K562 (cell line): ENCODE measurements around the gene OR2C1. TPM values are rescaled to one million over a fixed set of nuclear protein-coding genes. Genes with fewer than 3 reads are reported as not detected.
A peak's percentile ranks its signal among the peaks of the same experiment; 100 is the strongest.

Experiments
- ATAC-seq: fragments of 200-7000 bp; cut with Tn5 transposase; 3 replicates; pipeline ENCODE4 v1.9.1; 2020; ENCODE audit warnings: moderate library complexity
- BruUV-seq: library from RNA; stranded (reverse); fragments of 400-500 nt; replicated peaks from 2 replicates; lab custom pipeline; 2021; lab: Mats Ljungman, UMichigan
- CTCF ChIA-PET: fragments of 300-600 bp; formaldehyde crosslinking; extraction: SDS; loops from one replicate; lab custom pipeline; 2021; ENCODE audit warnings: low intra/inter-chr PET ratio; lab: Yijun Ruan, JAX
- POLR2A ChIA-PET: fragments of 300-600, 350-650 bp; sonication (Branson Sonifier 250); formaldehyde crosslinking; extraction: SDS; loops from one replicate; lab custom pipeline; 2021; ENCODE audit warnings: antibody characterized with exemption, inconsistent platforms; lab: Yijun Ruan, JAX
- DNase-seq, 4 experiments: peaks; one replicate each; pipeline versions ENCODE4 v3.0.0 to v3.0.0-alpha.2; 2011 to 2018; ENCODE audit warnings: low spot score in 3 of 4, mixed read lengths in 3 of 4; ENCODE audit errors: extremely low read depth in 1 of 4
- FAIRE-seq: peaks from 2 replicates; lab custom pipeline; 2011; peaks lifted over from hg19 to GRCh38; lab: Jason Lieb, UNC
- H2AFZ ChIP-seq: 2 replicates; pipeline ENCODE4 v1.6.0; 2011; ENCODE audit warnings: low read depth, low read length, control low read depth, inconsistent platforms
- H3K27ac ChIP-seq: fragments of 200-600 bp; 3 replicates; pipeline ENCODE4 v1.8.0; 2011; ENCODE audit warnings: low read depth, mild to moderate bottlenecking, control low read depth, inconsistent platforms, low read length, moderate library complexity, mixed read lengths; ENCODE audit errors: extremely low read depth
- H3K27me3 ChIP-seq, 2 experiments: fragments of 300-600 bp in 1 of 2; 2 replicates in 1 of 2; 3 replicates in 1 of 2; pipeline versions ENCODE4 v1.6.0 to v1.8.0; 2011; ENCODE audit warnings: inconsistent platforms in 2 of 2, low read length in 2 of 2, mild to moderate bottlenecking in 1 of 2, mixed read lengths in 1 of 2, moderate library complexity in 1 of 2; ENCODE audit not compliant: control insufficient read depth in 2 of 2, insufficient read depth in 2 of 2
- H3K36me3 ChIP-seq: fragments of 300-600 bp; 3 replicates; pipeline ENCODE4 v1.8.0; 2011; ENCODE audit warnings: mild to moderate bottlenecking, low read length, inconsistent platforms; ENCODE audit not compliant: control insufficient read depth, insufficient read depth
- H3K4me1 ChIP-seq, 2 experiments: fragments of 200-600 bp in 1 of 2; replicated peaks in 1 of 2; 2 replicates in 1 of 2; 3 replicates in 1 of 2; pipeline versions ENCODE4 v1.5.1 to v1.8.0; 2011; ENCODE audit warnings: inconsistent platforms in 2 of 2, low read length in 2 of 2, mild to moderate bottlenecking in 1 of 2, mixed read lengths in 1 of 2, moderate library complexity in 1 of 2; ENCODE audit not compliant: control insufficient read depth in 2 of 2, insufficient read depth in 2 of 2
- H3K4me2 ChIP-seq: 2 replicates; pipeline ENCODE4 v1.6.1; 2011; ENCODE audit warnings: low read length, control low read depth, inconsistent platforms, mixed read lengths; ENCODE audit not compliant: insufficient read depth
- H3K4me3 ChIP-seq: fragments of 200-600 bp; sonication (generic), shearing (Covaris generic); 2 replicates; pipeline ENCODE4 v1.5.1; 2016; ENCODE audit warnings: control low read depth, inconsistent platforms
- H3K79me2 ChIP-seq: fragments of 200-600 bp; 3 replicates; pipeline ENCODE4 v1.8.0; 2011; ENCODE audit warnings: low read length, inconsistent platforms; ENCODE audit not compliant: control insufficient read depth, insufficient read depth
- H3K9ac ChIP-seq, 2 experiments: 2 replicates each; pipeline versions ENCODE4 v1.6.0 to v1.6.1; 2011; ENCODE audit warnings: low read depth in 2 of 2, low read length in 2 of 2, control low read depth in 1 of 2, inconsistent platforms in 1 of 2, mild to moderate bottlenecking in 1 of 2, mixed read lengths in 1 of 2; ENCODE audit not compliant: insufficient read depth in 1 of 2
- H3K9me1 ChIP-seq: one replicate; pipeline ENCODE4 v1.6.0; 2011; ENCODE audit warnings: inconsistent platforms, mild to moderate bottlenecking, low read length, moderate library complexity; ENCODE audit not compliant: control insufficient read depth, insufficient read depth
- H3K9me3 ChIP-seq: replicated peaks from 2 replicates; pipeline ENCODE4 v1.5.1; 2011; ENCODE audit warnings: low read depth, low read length, inconsistent platforms; ENCODE audit not compliant: control insufficient read depth, insufficient read depth
- H4K20me1 ChIP-seq: replicated peaks from 2 replicates; pipeline ENCODE4 v1.6.1; 2011; ENCODE audit warnings: low read length, inconsistent platforms, mixed read lengths; ENCODE audit not compliant: control insufficient read depth, insufficient read depth
- E2F5 ChIP-seq: sonication (generic); formaldehyde crosslinking; IDR thresholded peaks from 2 replicates; pipeline ENCODE4 v1.8.0; 2022; ENCODE audit warnings: mild to moderate bottlenecking, missing genetic modification reagents
- E2F8 ChIP-seq: fragments of 450-650 bp; IDR thresholded peaks from 2 replicates; pipeline ENCODE4 v1.7.1; 2018; ENCODE audit warnings: mild to moderate bottlenecking, low read depth; ENCODE audit not compliant: partially characterized antibody
- EGR1 ChIP-seq: fragments of 450-650 bp; conservative IDR thresholded peaks from 2 replicates; pipeline ENCODE4 v1.6.1; 2017; ENCODE audit warnings: mild to moderate bottlenecking
- EZH2 ChIP-seq: IDR thresholded peaks from 2 replicates; pipeline ENCODE4 v1.6.1; 2012; ENCODE audit warnings: low read depth, mild to moderate bottlenecking, inconsistent platforms, low read length, borderline replicate concordance
- FIP1L1 ChIP-seq: fragments of 200-400 bp; formaldehyde crosslinking; IDR thresholded peaks from 2 replicates; pipeline ENCODE4 v1.6.1; 2018; ENCODE audit warnings: mild to moderate bottlenecking, low read depth, low read length; ENCODE audit not compliant: poor library complexity, severe bottlenecking
- KLF1 ChIP-seq: fragments of 450-650 bp; IDR thresholded peaks from 2 replicates; pipeline ENCODE4 v1.6.1; 2016; ENCODE audit warnings: missing genetic modification characterization, missing compliant biosample characterization
- NFE2 ChIP-seq: IDR thresholded peaks from 2 replicates; pipeline ENCODE4 v1.6.1; 2014; ENCODE audit warnings: antibody characterized with exemption, low read depth
- PHB ChIP-seq: fragments of 250-450 bp; sonication (Bioruptor Pico); IDR thresholded peaks from 2 replicates; pipeline ENCODE4 v1.5.0; 2021
- PTRF ChIP-seq: fragments of 450-650 bp; IDR thresholded peaks from 2 replicates; pipeline ENCODE4 v1.6.1; 2016; ENCODE audit warnings: mild to moderate bottlenecking, missing genetic modification characterization, missing compliant biosample characterization
- RCOR1 ChIP-seq, 2 experiments: IDR thresholded peaks; 2 replicates each; pipeline ENCODE4 v1.6.1; 2012; ENCODE audit warnings: low read depth in 2 of 2, low read length in 2 of 2, borderline replicate concordance in 1 of 2, improper control_type of control experiment in 1 of 2
- SMARCA5 ChIP-seq: fragments of 450-650 bp; IDR thresholded peaks from 2 replicates; pipeline ENCODE4 v1.6.1; 2016
- TCF3 ChIP-seq: sonication (generic); formaldehyde crosslinking; IDR thresholded peaks from 2 replicates; pipeline ENCODE4 v1.4.0; 2020; ENCODE audit warnings: mild to moderate bottlenecking, missing genetic modification reagents
- WHSC1 ChIP-seq: IDR thresholded peaks from one replicate; pipeline ENCODE4 v1.6.1; 2012; ENCODE audit warnings: low read length, control low read depth, inconsistent platforms
- ZBTB49 ChIP-seq: sonication (generic); formaldehyde crosslinking; IDR thresholded peaks from 2 replicates; pipeline ENCODE4 v1.8.0; 2022; ENCODE audit warnings: missing genetic modification reagents, mild to moderate bottlenecking, borderline replicate concordance
- ZC3H8 ChIP-seq: fragments of 450-650 bp; IDR thresholded peaks from 2 replicates; pipeline ENCODE4 v1.6.1; 2017
- ZEB2 ChIP-seq: fragments of 450-650 bp; IDR thresholded peaks from 2 replicates; pipeline ENCODE4 v1.6.1; 2016
- ZNF197 ChIP-seq: fragments of 200-800 bp; sonication (Bioruptor generic); IDR thresholded peaks from 2 replicates; pipeline ENCODE4 v1.6.1; 2016; ENCODE audit warnings: low read depth, missing genetic modification characterization, missing compliant biosample characterization
- ZNF217 ChIP-seq: sonication (generic); formaldehyde crosslinking; IDR thresholded peaks from 2 replicates; pipeline ENCODE4 v1.8.0; 2022; ENCODE audit warnings: mild to moderate bottlenecking, missing genetic modification reagents
- ZNF41 ChIP-seq: fragments of 250-450 bp; sonication (Bioruptor Pico); conservative IDR thresholded peaks from 2 replicates; pipeline ENCODE4 v1.4.0; 2020; ENCODE audit warnings: mild to moderate bottlenecking
- ZNF76 ChIP-seq: fragments of 250-450 bp; sonication (Bioruptor Pico); IDR thresholded peaks from 2 replicates; pipeline ENCODE4 v1.4.0; 2020; ENCODE audit warnings: mild to moderate bottlenecking, moderate library complexity, borderline replicate concordance
- WGBS: fragments of 100-300 bp; shearing (Covaris generic); methylation state at CpG from one replicate; pipeline ENCODE4 v1.1.6; 2016; ENCODE audit warnings: low coverage, mixed read lengths; ENCODE audit not compliant: insufficient coverage; ENCODE audit errors: missing lambda C conversion rate; 5-methylcytosine and 5-hydroxymethylcytosine counted together
- in situ Hi-C: fragments of 300-500 bp; cut with MboI; formaldehyde crosslinking; loops from 4 replicates; pipeline ENCODE4 v1.15.0; 2018; ENCODE audit warnings: inconsistent platforms, mixed read lengths
- intact Hi-C: fragments of 100-400 bp; cut with micrococcal nuclease; formaldehyde crosslinking; loops from 2 replicates; pipeline ENCODE4 v1.14.2; 2022
- polyA plus RNA-seq, 8 experiments: library from polyadenylated mRNA; depleted of rRNA in 4 of 8; stranded (reverse) in 5 of 8; unstranded in 3 of 8; fragments of >200 nt; fragmentation: Nextera tagmentation in 2 of 8; fragmentation: Illumina TruSeq in 1 of 8; extraction: Ambion mirVana in 2 of 8; extraction: Trizol in 1 of 8; gene quantifications; 2 replicates each; pipeline versions ENCODE4 v1.2.1 to v1.2.3, GENCODE V29; 2011 to 2014; ENCODE audit warnings: inconsistent platforms in 1 of 8, missing spikeins in 1 of 8
- total RNA-seq, 7 experiments: library from RNA; depleted of rRNA in 6 of 7; stranded (reverse); fragments of >200 nt in 6 of 7; fragmentation: Illumina TruSeq in 2 of 7; extraction: Trizol in 2 of 7; gene quantifications; 2 replicates each; pipeline versions ENCODE4 v1.2.1 to v1.2.3, GENCODE V29; 2011 to 2021; ENCODE audit warnings: low replicate concordance in 1 of 7

The OR2C1 gene
- total and polyA plus RNA-seq, 9 of the 15 experiments (the other 6 are each of a cell fraction or from before 2014, with no cell fraction given), result not detected

GRCh38 chr16:3388325-3388724 is 32.6 kb downstream of the OR2C1 start:
- Histone ChIP-seq H3K4me3 (no peak overlapping the region), H3K36me3 (peaks cover 69% of the 10 kb centered on the region), H3K27ac (peak overlapping the region; percentile 73), H3K4me1 (peaks cover 22 to 27% of the 10 kb centered on the region in 2 experiments), H3K9ac (peak overlapping the region in 1 of 2 experiments; percentile 25; a peak in 1 of 4 replicates), H3K4me2 (peak overlapping the region; percentile 62), H4K20me1 (no peaks in the 10 kb centered on the region), H3K79me2 (peaks cover 32% of the 10 kb centered on the region), H3K9me1 (no peaks in the 10 kb centered on the region), H3K27me3 (no peaks in the 10 kb centered on the region), H3K9me3 (peaks cover 29% of the 10 kb centered on the region), H2AFZ (no peak overlapping the region; the same call in 1 of the 2 replicates)
- peak; percentile 87 for ATAC-seq
- DNase-seq, result peak; percentile 38 to 84 (median 56)
- ChIA-PET CTCF (no interaction called here), POLR2A (interaction anchor here (0.6 to 1.4 kb wide), 3 partner anchors 9 to 106 kb away, joined by 3 read pairs; no protein-coding TSS in a partner anchor)
- peak; percentile 90 for FAIRE-seq
- in situ Hi-C loops, result no loop called here
- 0% methylated on average over 5 of the region's 6 CpGs for WGBS
- BruUV-seq, result no TSS peak
- intact Hi-C loops, result no loop called here
- no peak for TF ChIP-seq WHSC1
- TF ChIP-seq TCF3 (CRISPR knock-in tag), result peak; percentile 89
- no peak for TF ChIP-seq KLF1 (tag)
- no peak for TF ChIP-seq EGR1
- no peak for TF ChIP-seq ZNF41
- no peak for TF ChIP-seq PHB (CRISPR knock-in tag)
- TF ChIP-seq NFE2, result 0 out of 2 replicates have a peak, but pooled peaks have one; percentile 36
- no peak for TF ChIP-seq EZH2
- TF ChIP-seq E2F5 (CRISPR knock-in tag), result no peak
- TF ChIP-seq ZNF197 (CRISPR knock-in tag), result no peak
- TF ChIP-seq RCOR1 (IDR thresholded peaks at IDR 0.05; ENCODE audit: borderline replicate concordance in 1 of 2, low read depth in 2 of 2, low read length in 2 of 2), result peak; percentile 29 to 94; a peak in 3 of 4 replicates
- no peak for TF ChIP-seq ZC3H8
- TF ChIP-seq ZNF217 (CRISPR knock-in tag), result no peak
- no peak for TF ChIP-seq ZBTB49 (CRISPR knock-in tag)
- TF ChIP-seq SMARCA5, result no peak
- TF ChIP-seq ZNF76, result no peak
- TF ChIP-seq FIP1L1, result no peak
- TF ChIP-seq ZEB2, result peak; percentile 52; the same call in 1 of the 2 replicates
- TF ChIP-seq E2F8, result no peak
- no peak for TF ChIP-seq PTRF (tag)
